Measurements from ENCODE around the gene LPAR5. TPM values are rescaled to one million over a fixed set of nuclear protein-coding genes. Genes with fewer than 3 reads are reported as not detected.

The LPAR5 gene
- total and polyA plus RNA-seq, 2 of the 8 experiments (the other 6 are each of a cell fraction or from before 2014, with no cell fraction given), result 0.22 to 0.24 TPM

GRCh38 chr12:6570264-6570887, 65.4 kb downstream of the LPAR5 start (continued):
- TF ChIP-seq POU5F1 (IDR thresholded peaks at IDR 0.05; ENCODE audit: low read depth, low read length) (no peak), PHF8 (conservative IDR thresholded peaks at IDR 0.05; ENCODE audit: low read depth, low read length) (no peak), TCF12 (IDR thresholded peaks at IDR 0.05; ENCODE audit: low read depth, low read length) (no peak), SIX5 (IDR thresholded peaks at IDR 0.05; ENCODE audit: low read depth, low read length) (no peak), CHD1 (IDR thresholded peaks at IDR 0.05; ENCODE audit: low read depth, low read length) (no peak), CREB1 (IDR thresholded peaks at IDR 0.05) (peak; percentile 34; the same call in 1 of the 2 replicates), ATF3 (IDR thresholded peaks at IDR 0.05; ENCODE audit: insufficient read depth, low read depth, low read length) (no peak), RAD21 (IDR thresholded peaks at IDR 0.05 in 1 of 2, conservative IDR thresholded peaks at IDR 0.05 in 1 of 2; ENCODE audit: low read depth in 2 of 2, low read length in 2 of 2) (peak; percentile 32 to 45; a peak in 3 of 4 replicates), CBX5 (IDR thresholded peaks at IDR 0.05; ENCODE audit: low read depth, low read length) (no peak), CHD2 (IDR thresholded peaks at IDR 0.05; ENCODE audit: low read length) (no peak)

All from H1 (cell line).